Ovary (tissue), 9 donors: ENCODE measurements around the gene ALG10. TPM values are rescaled to one million over a fixed set of nuclear protein-coding genes. Genes with fewer than 3 reads are reported as not detected.
"Not testable (repeated sequence)": the region's sequence is repeated elsewhere in the genome, so short reads cannot be mapped to it uniquely, and the experiment has no call there.

Source experiments
- DNase-seq, 5 donors: peaks; one replicate each; pipeline ENCODE4 v3.0.0-alpha.2; 2019 to 2020
- H3K27ac ChIP-seq, 2 donors: fragments of 200-600 bp; one replicate each; pipeline versions ENCODE4 v1.5.1 to v1.8.0; 2019 to 2022
- H3K27me3 ChIP-seq: fragments of 200-600 bp; one replicate; pipeline ENCODE4 v1.8.0; 2022
- H3K36me3 ChIP-seq: fragments of 200-600 bp; sonication (generic); one replicate; pipeline ENCODE4 v1.5.1; 2019
- H3K4me1 ChIP-seq: one replicate; pipeline ENCODE4 v1.8.1; 2013; ENCODE audit warnings: mild to moderate bottlenecking, moderate library complexity; ENCODE audit not compliant: insufficient read depth
- H3K4me3 ChIP-seq: fragments of 200-600 bp; sonication (generic); one replicate; pipeline ENCODE4 v1.5.1; 2017
- H3K9me3 ChIP-seq, 2 donors: fragments of 200-600 bp in 1 of 2; sonication (generic) in 1 of 2; one replicate each; pipeline versions ENCODE4 v1.5.1 to v1.8.1; 2013 to 2019; ENCODE audit warnings: mild to moderate bottlenecking in 1 of 2, moderate library complexity in 1 of 2
- EP300 ChIP-seq: sonication (generic); formaldehyde crosslinking; IDR thresholded peaks from one replicate; pipeline ENCODE4 v1.6.1; 2017; ENCODE audit warnings: antibody characterized with exemption
- POLR2A ChIP-seq: fragments of 450-650 bp; IDR thresholded peaks from one replicate; pipeline ENCODE4 v1.6.1; 2017; ENCODE audit warnings: antibody characterized with exemption, mild to moderate bottlenecking, moderate library complexity
- WGBS, 3 donors: extraction: QIAGEN DNeasy Blood & Tissue Kit in 1 of 3; methylation state at CpG; one replicate each; pipeline versions ENCODE4 v1.1.5 to v1.1.7; 2013 to 2017; 5-methylcytosine and 5-hydroxymethylcytosine counted together
- intact Hi-C, 4 donors: fragments of 100-400 bp; cut with DNase I; formaldehyde crosslinking; loops; one replicate each; pipeline versions ENCODE4 v1.11.0 to v1.15.1; 2022 to 2023
- polyA plus RNA-seq, 2 donors: library from polyadenylated mRNA; stranded (reverse); fragments of 200-250 nt in 1 of 2; fragments of 350-450 nt in 1 of 2; fragmentation: Illumina TruSeq in 1 of 2; extraction: RNeasy Lipid Tissue Mini Kit (QIAGEN cat#74804) in 1 of 2; gene quantifications; one replicate each; pipeline ENCODE4 v1.2.3, GENCODE V29; 2013 to 2014
- total RNA-seq, 7 donors: library from RNA; depleted of rRNA in 2 of 7; stranded (reverse); fragments of >200 nt in 2 of 7; fragmentation: NEBNext Ultra II Directional in 3 of 7; extraction: Animal tissue kit (Norgen Biotek cat#: 25700) in 3 of 7; gene quantifications; one replicate each; pipeline versions ENCODE4 v1.1.0 to v1.2.4, GENCODE V29; 2016 to 2023
- TF ChIP-seq, protein P1 (sequence below), 3 donors: fragments of 450-650 bp in 2 of 3; fragments of 200-600 bp in 1 of 3; IDR thresholded peaks; one replicate each; pipeline versions ENCODE4 v1.5.1 to v1.8.0; 2016 to 2022; ENCODE audit warnings: antibody characterized with exemption in 3 of 3, mild to moderate bottlenecking in 1 of 3
- donor health status: DM: no; HTN: no; CAD: no; lungs with moderate emphysema.
- donor health status: DM: no; HTN: no; CAD: no.
- donor health status: Bipolar disorder and iron deficiency.
- donor health status: DM: yes; HTN: yes; CAD: no.
- donor health status: DM: no; HTN: no; CAD: no.
- donor health status: DM: yes; HTN: yes; CAD: no.

The ALG10 gene
- total and polyA plus RNA-seq, 9 donors: 1.9 to 12.3 (median 9.4) TPM

DNA sequence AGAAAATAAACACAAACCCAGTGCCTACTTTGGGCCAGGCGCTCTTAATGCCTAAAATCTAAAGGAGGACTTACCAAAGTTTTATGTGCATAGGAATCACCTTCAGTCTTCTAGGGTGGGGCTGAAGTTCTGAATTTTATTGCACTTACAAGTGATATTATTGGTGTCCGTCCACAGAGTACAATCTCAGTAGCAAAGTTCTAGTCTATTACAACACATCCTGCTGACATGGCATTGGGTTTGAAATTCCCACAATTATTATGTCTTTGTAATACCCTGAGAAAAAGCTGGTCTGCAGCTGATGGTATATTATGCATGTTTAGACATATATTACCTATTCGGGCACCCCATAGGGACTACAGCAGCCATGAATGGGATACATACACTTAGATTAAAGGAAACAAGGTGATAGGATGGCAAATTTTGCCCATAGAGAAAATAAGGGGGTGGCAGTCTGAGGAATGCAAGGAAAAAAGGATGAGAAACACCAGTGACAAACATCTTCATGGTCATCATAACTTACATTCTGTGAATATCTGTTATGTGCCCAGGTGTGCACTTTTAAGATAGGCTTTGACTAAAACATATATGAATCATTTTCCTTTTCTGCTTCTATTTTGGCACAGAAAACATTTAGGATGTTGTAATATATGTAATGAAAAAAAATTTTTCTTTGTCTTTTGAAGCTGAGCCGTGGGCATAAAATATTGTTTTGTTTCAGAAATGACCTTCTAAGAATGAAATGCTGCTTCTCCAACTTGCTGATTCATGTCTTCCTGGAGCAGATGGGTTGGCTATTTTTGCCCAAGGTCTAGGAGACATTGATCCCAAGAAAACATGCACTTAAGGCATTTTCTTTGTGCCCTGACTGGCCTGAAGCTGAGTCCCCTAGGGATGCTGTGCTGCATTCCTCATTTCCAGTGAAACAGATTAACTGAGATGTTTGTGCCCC, 27.2 kb upstream of the ALG10 start:
- Histone ChIP-seq H3K36me3 (no peaks in the 10 kb centered on the region), H3K27ac (no peak overlapping the region), H3K9me3 (no peaks in the 10 kb centered on the region), H3K27me3 (no peaks in the 10 kb centered on the region), H3K4me3 (no peak overlapping the region), H3K4me1 (no peaks in the 10 kb centered on the region)
- TF ChIP-seq, protein P1, sequence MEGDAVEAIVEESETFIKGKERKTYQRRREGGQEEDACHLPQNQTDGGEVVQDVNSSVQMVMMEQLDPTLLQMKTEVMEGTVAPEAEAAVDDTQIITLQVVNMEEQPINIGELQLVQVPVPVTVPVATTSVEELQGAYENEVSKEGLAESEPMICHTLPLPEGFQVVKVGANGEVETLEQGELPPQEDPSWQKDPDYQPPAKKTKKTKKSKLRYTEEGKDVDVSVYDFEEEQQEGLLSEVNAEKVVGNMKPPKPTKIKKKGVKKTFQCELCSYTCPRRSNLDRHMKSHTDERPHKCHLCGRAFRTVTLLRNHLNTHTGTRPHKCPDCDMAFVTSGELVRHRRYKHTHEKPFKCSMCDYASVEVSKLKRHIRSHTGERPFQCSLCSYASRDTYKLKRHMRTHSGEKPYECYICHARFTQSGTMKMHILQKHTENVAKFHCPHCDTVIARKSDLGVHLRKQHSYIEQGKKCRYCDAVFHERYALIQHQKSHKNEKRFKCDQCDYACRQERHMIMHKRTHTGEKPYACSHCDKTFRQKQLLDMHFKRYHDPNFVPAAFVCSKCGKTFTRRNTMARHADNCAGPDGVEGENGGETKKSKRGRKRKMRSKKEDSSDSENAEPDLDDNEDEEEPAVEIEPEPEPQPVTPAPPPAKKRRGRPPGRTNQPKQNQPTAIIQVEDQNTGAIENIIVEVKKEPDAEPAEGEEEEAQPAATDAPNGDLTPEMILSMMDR (IDR thresholded peaks at IDR 0.05): no peak
- TF ChIP-seq EP300: no peak
- no peak for TF ChIP-seq POLR2A
- no peak for DNase-seq
- 66 to 73% (median 67%) methylated on average over 4 of the region's 4 CpGs for WGBS, 3 donors
- intact Hi-C loops: no loop called here

DNA sequence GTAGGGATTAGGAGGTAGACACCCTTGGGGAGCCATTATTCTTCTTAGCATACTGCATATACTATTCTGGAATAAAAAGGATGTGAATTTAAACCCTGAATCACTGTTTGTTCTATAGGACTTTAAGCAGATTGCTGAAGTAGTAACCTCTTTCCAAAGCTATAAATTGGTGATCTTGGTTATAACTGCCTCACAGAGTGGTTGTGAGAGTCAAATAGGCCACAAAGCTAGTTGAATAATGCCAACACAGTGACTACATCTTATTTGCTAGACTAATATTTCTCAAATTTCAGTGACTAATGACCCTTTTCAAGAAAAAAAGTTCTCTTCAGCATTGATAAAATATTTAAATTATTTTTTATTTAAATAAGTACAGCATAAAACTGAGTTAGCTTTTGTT, 13.5 kb upstream of the ALG10 start:
- H3K36me3 ChIP-seq, DNase-seq, H3K4me1 ChIP-seq, intact Hi-C loops, H3K4me3 ChIP-seq, H3K27me3 ChIP-seq, H3K9me3 ChIP-seq, H3K27ac ChIP-seq: not testable (repeated sequence)

DNA sequence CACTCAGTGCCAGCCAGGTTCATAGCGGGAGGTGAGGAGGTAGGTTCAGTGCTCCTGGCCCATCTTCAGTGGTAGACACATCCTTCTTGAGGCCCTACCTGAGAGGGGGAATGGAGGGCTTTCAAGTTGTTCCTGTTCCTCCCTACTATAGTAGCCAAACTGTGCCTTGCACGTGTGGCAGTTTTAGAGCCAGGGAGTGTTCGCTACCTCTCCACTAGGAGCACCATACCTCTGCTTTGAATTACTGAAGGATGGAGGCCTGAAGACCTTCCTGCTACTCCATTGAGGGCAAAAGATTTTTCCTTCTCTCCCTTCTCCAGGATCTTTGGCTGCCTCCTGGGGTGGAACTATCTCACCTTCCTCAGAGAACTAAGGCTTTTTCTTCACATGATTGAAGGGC, 5.9 kb upstream of the ALG10 start:
- intact Hi-C loops: no loop called here
- no peaks in the 10 kb centered on the region for H3K9me3 ChIP-seq
- no peak overlapping the region for H3K4me3 ChIP-seq
- no peak for DNase-seq
- no peaks in the 10 kb centered on the region for H3K36me3 ChIP-seq
- WGBS, 3 donors: 88 to 90% (median 89%) methylated on average over 3 of the region's 3 CpGs
- H3K27me3 ChIP-seq: peaks cover 2% of the 10 kb centered on the region
- TF ChIP-seq, protein P1 (IDR thresholded peaks at IDR 0.05): no peak
- TF ChIP-seq EP300 (no peak), POLR2A (no peak)
- no peak overlapping the region for H3K27ac ChIP-seq
- H3K4me1 ChIP-seq: no peaks in the 10 kb centered on the region

DNA sequence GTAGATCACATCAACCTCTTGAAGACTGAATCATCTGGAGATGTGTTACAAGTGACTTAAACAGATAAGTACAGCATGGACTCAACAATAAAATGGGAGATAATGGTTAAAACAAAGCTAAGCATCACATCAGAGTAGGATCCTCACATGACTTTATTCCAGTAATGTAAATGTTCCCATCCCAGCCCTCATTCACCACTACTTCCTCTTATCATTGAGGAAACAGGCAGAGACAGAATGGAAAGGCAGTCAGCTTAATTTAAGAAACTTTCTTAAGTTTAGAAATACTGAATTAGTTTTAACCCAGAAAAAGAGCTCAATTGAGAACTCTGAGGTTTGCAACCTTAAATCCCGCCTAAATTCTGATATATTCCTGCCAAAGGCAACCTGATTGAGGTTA, 1.2 kb upstream of the ALG10 start:
- intact Hi-C loops: loop anchor here in 1 of 4 donors (10.0 kb wide), 1 partner anchor 1266 kb away; the partner anchor contains the start of gene YARS2
- TF ChIP-seq POLR2A: no peak
- TF ChIP-seq, protein P1 (IDR thresholded peaks at IDR 0.05): no peak
- TF ChIP-seq EP300: no peak
- DNase-seq: no peak
- Histone ChIP-seq H3K27me3 (no peaks in the 10 kb centered on the region), H3K9me3 (no peaks in the 10 kb centered on the region), H3K36me3 (no peaks in the 10 kb centered on the region), H3K4me1 (no peaks in the 10 kb centered on the region), H3K27ac (no peak overlapping the region), H3K4me3 (no peak overlapping the region)
- WGBS, 3 donors: 79 to 88% (median 84%) methylated on average over 1 of the region's 1 CpG

DNA sequence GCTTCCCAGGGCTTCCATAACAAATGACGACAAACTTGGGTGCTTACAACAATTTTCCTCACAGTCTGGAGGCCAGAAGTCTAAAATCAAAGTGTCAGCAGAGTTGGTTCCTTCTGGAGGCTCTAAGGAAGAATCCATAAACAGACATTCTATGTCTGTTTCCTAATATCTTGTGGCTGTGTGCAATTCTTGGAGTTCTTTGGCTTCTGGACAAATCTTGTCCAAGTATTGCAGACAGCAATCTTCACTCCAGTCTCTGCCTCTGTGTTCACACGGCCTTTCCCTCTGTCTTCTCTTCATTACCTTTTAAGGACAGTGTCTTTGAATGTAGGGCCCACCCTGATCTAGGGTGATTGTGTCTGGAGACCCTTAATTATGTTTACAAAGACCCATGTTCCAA, 5.4 kb downstream of the ALG10 start:
- not testable (repeated sequence) for H3K27ac ChIP-seq, H3K4me3 ChIP-seq, H3K36me3 ChIP-seq, DNase-seq, H3K9me3 ChIP-seq, H3K27me3 ChIP-seq, H3K4me1 ChIP-seq
- intact Hi-C loops: loop anchor here in 1 of 4 donors (10.0 kb wide), 1 partner anchor 1273 kb away; the partner anchor contains the start of gene YARS2
- WGBS, 3 donors: 69 to 79% (median 71%) methylated on average over 2 of the region's 2 CpGs
